HepG2 (cell line): ENCODE results near the gene UCMA. TPM values are rescaled to one million over a fixed set of nuclear protein-coding genes. Genes with fewer than 3 reads are reported as not detected.

Experiments used
- ATAC-seq: fragments of 200-7000 bp; cut with Tn5 transposase; 3 replicates; pipeline ENCODE4 v1.9.1; 2020; ENCODE audit warnings: mild to moderate bottlenecking, moderate library complexity
- BruUV-seq: library from RNA; stranded (reverse); fragments of 400-500 nt; replicated peaks from 2 replicates; lab custom pipeline; 2021; lab: Mats Ljungman, UMichigan
- CTCF ChIA-PET: fragments of 300-600 bp; formaldehyde crosslinking; extraction: SDS; loops from one replicate; lab custom pipeline; 2021; ENCODE audit warnings: low total read pairs, inconsistent platforms, low intra/inter-chr PET ratio; lab: Yijun Ruan, JAX
- POLR2A ChIA-PET: fragments of 350-600 bp; sonication (Branson Sonifier 250); formaldehyde crosslinking; loops from one replicate; lab custom pipeline; 2020; ENCODE audit warnings: antibody characterized with exemption, inconsistent platforms; lab: Yijun Ruan, JAX
- DNase-seq: peaks from one replicate; pipeline ENCODE4 v3.0.0-alpha.2; 2015; ENCODE audit warnings: low spot score
- FAIRE-seq: peaks from 3 replicates; lab custom pipeline; 2011; peaks lifted over from hg19 to GRCh38; lab: Jason Lieb, UNC
- H2AFZ ChIP-seq: one replicate; pipeline ENCODE4 v1.6.1; 2011; ENCODE audit warnings: low read length, inconsistent platforms
- H3K27ac ChIP-seq: fragments of 300-600 bp; 3 replicates; pipeline ENCODE4 v1.8.0; 2011; ENCODE audit warnings: mixed run types, mild to moderate bottlenecking, mixed read lengths, low read length, inconsistent platforms; ENCODE audit not compliant: insufficient read depth; ENCODE audit errors: extremely low read length
- H3K27me3 ChIP-seq, 2 experiments: fragments of 200-600 bp in 1 of 2; 2 replicates in 1 of 2; 3 replicates in 1 of 2; pipeline versions ENCODE4 v1.6.0 to v1.8.0; 2011; ENCODE audit warnings: low read length in 2 of 2, mild to moderate bottlenecking in 2 of 2, moderate library complexity in 2 of 2, inconsistent platforms in 1 of 2; ENCODE audit not compliant: insufficient read depth in 2 of 2, control insufficient read depth in 1 of 2
- H3K36me3 ChIP-seq, 2 experiments: fragments of 200-600 bp in 1 of 2; replicated peaks in 1 of 2; 2 replicates in 1 of 2; 3 replicates in 1 of 2; pipeline versions ENCODE4 v1.5.1 to v1.8.0; 2011; ENCODE audit warnings: low read length in 2 of 2, inconsistent platforms in 1 of 2; ENCODE audit not compliant: insufficient read depth in 2 of 2, control insufficient read depth in 1 of 2
- H3K4me1 ChIP-seq: 2 replicates; pipeline ENCODE4 v1.5.1; 2012; ENCODE audit warnings: low read length, inconsistent platforms; ENCODE audit not compliant: insufficient read depth
- H3K4me2 ChIP-seq: 2 replicates; pipeline ENCODE4 v1.6.0; 2011; ENCODE audit warnings: low read depth, low read length, inconsistent platforms
- H3K4me3 ChIP-seq, 3 experiments: fragments of 200-600 bp in 1 of 3; sonication (generic), shearing (Covaris generic) in 1 of 3; replicated peaks in 1 of 3; 2 replicates each; pipeline ENCODE4 v1.5.1; 2011 to 2016; ENCODE audit warnings: low read length in 3 of 3, inconsistent platforms in 2 of 3, low read depth in 2 of 3, mild to moderate bottlenecking in 2 of 3, control low read depth in 1 of 3, mixed read lengths in 1 of 3; ENCODE audit not compliant: insufficient read depth in 1 of 3
- H3K79me2 ChIP-seq: one replicate; pipeline ENCODE4 v1.6.1; 2011; ENCODE audit warnings: low read length, inconsistent platforms; ENCODE audit not compliant: insufficient read depth
- H3K9ac ChIP-seq: 2 replicates; pipeline ENCODE4 v1.6.0; 2011; ENCODE audit warnings: mild to moderate bottlenecking, low read depth, low read length, inconsistent platforms; ENCODE audit not compliant: insufficient read depth
- H3K9me3 ChIP-seq: 2 replicates; pipeline ENCODE4 v1.5.1; 2012; ENCODE audit warnings: mild to moderate bottlenecking, low read length
- H4K20me1 ChIP-seq: 2 replicates; pipeline ENCODE4 v1.6.0; 2011; ENCODE audit warnings: inconsistent platforms, mild to moderate bottlenecking, low read length, moderate library complexity; ENCODE audit not compliant: insufficient read depth
- CTCF ChIP-seq: sonication (generic); formaldehyde crosslinking; IDR thresholded peaks from 2 replicates; pipeline ENCODE4 v1.5.0; 2020; ENCODE audit warnings: mild to moderate bottlenecking, missing genetic modification reagents, moderate library complexity
- HNF4A ChIP-seq: sonication (generic); formaldehyde crosslinking; IDR thresholded peaks from 2 replicates; pipeline ENCODE4 v1.4.0; 2020; ENCODE audit warnings: missing genetic modification reagents
- KLF11 ChIP-seq: IDR thresholded peaks from 2 replicates; pipeline ENCODE4 v1.6.1; 2016; ENCODE audit warnings: missing compliant biosample characterization
- ZNF180 ChIP-seq: sonication (generic); formaldehyde crosslinking; IDR thresholded peaks from 2 replicates; pipeline ENCODE4 v1.4.0; 2020; ENCODE audit warnings: low read depth, missing genetic modification reagents, borderline replicate concordance
- ZNF207 ChIP-seq: fragments of 450-650 bp; IDR thresholded peaks from 2 replicates; pipeline ENCODE4 v1.6.1; 2016; ENCODE audit warnings: antibody characterized with exemption, borderline replicate concordance
- ZNF383 ChIP-seq: sonication (generic); formaldehyde crosslinking; IDR thresholded peaks from 2 replicates; pipeline ENCODE4 v1.4.0; 2020; ENCODE audit warnings: missing genetic modification reagents, mild to moderate bottlenecking, borderline replicate concordance
- ZNF713 ChIP-seq: sonication (generic); formaldehyde crosslinking; IDR thresholded peaks from 2 replicates; pipeline ENCODE4 v1.4.0; 2020; ENCODE audit warnings: mild to moderate bottlenecking, missing genetic modification reagents
- whole genome bisulfite sequencing: methylation state at CpG from one replicate; pipeline ENCODE4 v1.1.6; 2017; ENCODE audit warnings: low lambda C conversion rate; 5-methylcytosine and 5-hydroxymethylcytosine counted together
- in situ Hi-C: cut with HindIII; loops from 2 replicates; pipeline ENCODE4 v1.10.0; 2017; ENCODE audit warnings: low pct_unique_long_range_greater_than_20kb; ENCODE audit not compliant: extremely low pct_ligation_motif_present
- intact Hi-C: fragments of 100-400 bp; cut with micrococcal nuclease; formaldehyde crosslinking; loops from one replicate; pipeline ENCODE4 v1.10.0; 2022; ENCODE audit not compliant: unreplicated experiment
- polyA plus RNA-seq, 8 experiments: library from polyadenylated mRNA; depleted of rRNA in 3 of 8; stranded (reverse) in 7 of 8; unstranded in 1 of 8; fragments of >200 nt; fragmentation: Illumina TruSeq in 4 of 8; extraction: Trizol in 4 of 8; gene quantifications; 2 replicates each; pipeline versions ENCODE4 v1.2.1 to v1.2.3, GENCODE V29; 2011 to 2016; ENCODE audit warnings: low read depth in 4 of 8, missing spikeins in 1 of 8, mixed read lengths in 1 of 8; ENCODE audit not compliant: insufficient read depth in 1 of 8
- total RNA-seq, 5 experiments: library from RNA; depleted of rRNA; stranded (reverse); fragments of >200 nt; fragmentation: Illumina TruSeq; extraction: Trizol; gene quantifications; 2 replicates each; pipeline ENCODE4 v1.2.3, GENCODE V29; 2016; ENCODE audit warnings: low read depth in 1 of 5
- TF ChIP-seq, protein P1 (sequence below): sonication (generic); formaldehyde crosslinking; IDR thresholded peaks from 2 replicates; pipeline ENCODE4 v1.4.0; 2020; ENCODE audit warnings: mild to moderate bottlenecking, missing genetic modification reagents

UCMA gene
- total and polyA plus RNA-seq, 2 of the 13 experiments (the other 11 are each of a cell fraction or from before 2014, with no cell fraction given), result not detected

DNA sequence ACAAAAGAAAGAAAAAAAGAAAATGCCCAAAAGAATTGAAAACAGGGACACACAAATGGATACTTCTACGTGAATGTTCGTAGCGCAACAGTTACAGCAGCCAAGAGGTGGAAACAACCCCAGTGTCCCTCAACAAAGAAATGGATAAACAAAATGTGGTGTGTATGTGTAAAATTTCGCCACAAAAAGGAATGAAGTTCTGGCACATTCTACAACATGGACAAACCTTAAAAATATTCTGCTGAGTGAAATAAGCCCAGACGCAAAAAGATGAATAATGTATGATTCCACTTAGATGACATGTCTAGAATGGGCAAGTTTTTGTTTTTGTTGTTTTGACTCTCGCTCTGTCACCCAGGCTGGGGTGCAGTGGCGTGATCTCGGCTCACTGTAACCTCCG, 10.9 kb downstream of the UCMA start:
- H3K9me3 ChIP-seq, result no peaks in the 10 kb centered on the region
- no TSS peak for BruUV-seq
- H3K9ac ChIP-seq, result no peak overlapping the region
- H3K4me3 ChIP-seq, result no peak overlapping the region
- 80% methylated on average over 9 of the region's 9 CpGs for WGBS
- ChIA-PET POLR2A (no interaction called here), CTCF (no interaction called here)
- no peak overlapping the region for H3K4me2 ChIP-seq
- in situ Hi-C loops, result no loop called here
- H2AFZ ChIP-seq, result no peak overlapping the region
- no peak for TF ChIP-seq ZNF383
- no peak for TF ChIP-seq HNF4A (CRISPR knock-in tag)
- TF ChIP-seq ZNF180, result no peak
- TF ChIP-seq KLF11 (CRISPR knock-in tag), result no peak
- no peak for TF ChIP-seq ZNF207
- TF ChIP-seq ZNF713 (CRISPR knock-in tag), result no peak
- TF ChIP-seq, protein P1, sequence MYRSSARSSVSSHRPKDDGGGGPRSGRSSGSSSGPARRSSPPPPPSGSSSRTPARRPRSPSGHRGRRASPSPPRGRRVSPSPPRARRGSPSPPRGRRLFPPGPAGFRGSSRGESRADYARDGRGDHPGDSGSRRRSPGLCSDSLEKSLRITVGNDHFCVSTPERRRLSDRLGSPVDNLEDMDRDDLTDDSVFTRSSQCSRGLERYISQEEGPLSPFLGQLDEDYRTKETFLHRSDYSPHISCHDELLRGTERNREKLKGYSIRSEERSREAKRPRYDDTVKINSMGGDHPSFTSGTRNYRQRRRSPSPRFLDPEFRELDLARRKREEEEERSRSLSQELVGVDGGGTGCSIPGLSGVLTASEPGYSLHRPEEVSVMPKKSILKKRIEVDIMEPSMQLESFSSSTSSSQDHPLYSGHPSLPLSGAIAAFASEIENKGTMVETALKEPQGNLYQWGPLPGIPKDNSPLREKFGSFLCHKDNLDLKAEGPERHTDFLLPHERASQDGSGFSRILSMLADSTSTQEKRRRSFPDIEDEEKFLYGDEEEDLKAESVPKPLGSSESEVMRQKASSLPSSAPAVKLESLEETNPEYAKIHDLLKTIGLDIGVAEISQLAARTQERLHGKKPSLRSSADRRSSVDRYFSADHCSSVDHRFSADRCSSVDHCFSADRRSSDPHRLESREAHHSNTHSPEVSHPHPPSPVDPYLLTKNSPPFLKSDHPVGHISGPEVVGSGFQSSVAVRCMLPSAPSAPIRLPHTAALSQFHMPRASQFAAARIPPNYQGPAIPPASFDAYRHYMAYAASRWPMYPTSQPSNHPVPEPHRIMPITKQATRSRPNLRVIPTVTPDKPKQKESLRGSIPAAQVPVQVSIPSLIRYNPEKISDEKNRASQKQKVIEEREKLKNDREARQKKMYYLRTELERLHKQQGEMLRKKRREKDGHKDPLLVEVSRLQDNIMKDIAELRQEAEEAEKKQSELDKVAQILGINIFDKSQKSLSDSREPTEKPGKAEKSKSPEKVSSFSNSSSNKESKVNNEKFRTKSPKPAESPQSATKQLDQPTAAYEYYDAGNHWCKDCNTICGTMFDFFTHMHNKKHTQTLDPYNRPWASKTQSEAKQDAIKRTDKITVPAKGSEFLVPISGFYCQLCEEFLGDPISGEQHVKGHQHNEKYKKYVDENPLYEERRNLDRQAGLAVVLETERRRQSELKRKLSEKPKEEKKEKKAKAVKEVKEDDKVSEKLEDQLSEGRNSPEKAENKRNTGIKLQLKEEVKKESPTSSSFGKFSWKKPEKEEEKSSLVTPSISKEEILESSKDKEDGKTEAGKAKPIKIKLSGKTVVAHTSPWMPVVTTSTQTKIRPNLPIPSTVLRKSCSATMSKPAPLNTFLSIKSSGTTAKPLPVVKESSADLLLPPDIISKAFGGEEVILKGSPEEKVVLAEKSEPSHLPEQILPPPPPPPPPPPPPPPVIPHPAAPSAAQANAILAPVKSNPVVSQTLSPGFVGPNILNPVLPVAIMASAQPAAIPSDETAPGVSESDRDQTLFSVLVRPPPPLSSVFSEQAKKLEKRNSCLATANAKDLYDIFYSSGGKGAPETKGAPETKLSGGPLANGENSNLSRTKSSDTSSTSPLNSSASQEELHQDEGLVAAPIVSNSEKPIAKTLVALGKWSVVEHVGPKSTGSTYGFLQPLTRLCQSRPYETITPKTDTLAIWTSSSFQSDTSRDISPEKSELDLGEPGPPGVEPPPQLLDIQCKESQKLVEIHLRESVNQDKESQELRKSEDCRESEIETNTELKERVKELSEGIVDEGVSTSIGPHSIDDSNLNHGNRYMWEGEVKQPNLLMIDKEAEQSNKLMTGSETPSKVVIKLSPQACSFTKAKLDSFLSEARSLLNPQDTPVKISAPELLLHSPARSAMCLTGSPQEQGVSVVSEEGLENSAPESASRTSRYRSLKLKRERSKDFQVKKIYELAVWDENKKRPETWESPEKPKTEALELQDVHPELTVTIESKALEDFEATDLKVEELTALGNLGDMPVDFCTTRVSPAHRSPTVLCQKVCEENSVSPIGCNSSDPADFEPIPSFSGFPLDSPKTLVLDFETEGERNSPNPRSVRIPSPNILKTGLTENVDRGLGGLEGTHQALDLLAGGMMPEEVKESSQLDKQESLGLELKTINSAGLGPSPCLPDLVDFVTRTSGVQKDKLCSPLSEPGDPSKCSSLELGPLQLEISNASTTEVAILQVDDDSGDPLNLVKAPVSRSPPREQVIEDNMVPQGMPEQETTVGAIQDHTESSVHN, result no peak
- no peak for TF ChIP-seq CTCF (CRISPR knock-in tag)
- H3K27ac ChIP-seq, result no peak overlapping the region
- H4K20me1 ChIP-seq, result no peaks in the 10 kb centered on the region
- peaks cover 17% of the 10 kb centered on the region; the same call in 1 of the 2 replicates for H3K4me1 ChIP-seq
- FAIRE-seq, result no peak
- H3K36me3 ChIP-seq, result no peaks in the 10 kb centered on the region
- H3K27me3 ChIP-seq, result no peaks in the 10 kb centered on the region
- no peak for ATAC-seq
- no peaks in the 10 kb centered on the region for H3K79me2 ChIP-seq
- intact Hi-C loops, result loop anchor here (10.0 kb wide), 1 partner anchor 52 kb away; no protein-coding TSS in a partner anchor
- DNase-seq, result no peak
